Measurements from ENCODE around the gene TSPAN18. TPM values are rescaled to one million over a fixed set of nuclear protein-coding genes. Genes with fewer than 3 reads are reported as not detected.

The TSPAN18 gene
- total and polyA plus RNA-seq, 2 experiments from 2014 or later, result 0.20 to 0.54 TPM

GRCh38 chr11:44852952-44853351 lies 126.2 kb downstream of the TSPAN18 start:
- in situ Hi-C loops (cut with MboI), result no loop called here
- no peaks in the 10 kb centered on the region for H3K79me2 ChIP-seq (ENCODE audit: insufficient read depth)
- TF ChIP-seq EZH2phosphoT487 (IDR thresholded peaks at IDR 0.05; ENCODE audit: insufficient read depth, low read depth) (no peak), EZH2 (IDR thresholded peaks at IDR 0.05; ENCODE audit: insufficient read depth, poor library complexity, severe bottlenecking) (no peak)
- no peak overlapping the region for H3K27ac ChIP-seq
- no peak overlapping the region for H2AFZ ChIP-seq
- 80 to 88% methylated on average over 5 of the region's 5 CpGs for WGBS, 2 experiments (ENCODE audit: low coverage in 1 of 2, low lambda C conversion rate in 2 of 2, missing lambda C conversion rate in 2 of 2)
- no peaks in the 10 kb centered on the region for H3K27me3 ChIP-seq (replicated peaks; ENCODE audit: insufficient read depth)
- H4K20me1 ChIP-seq (ENCODE audit: insufficient read depth), result no peaks in the 10 kb centered on the region
- peaks cover 17% of the 10 kb centered on the region for H3F3A ChIP-seq (ENCODE audit: insufficient read depth)
- H3K36me3 ChIP-seq (ENCODE audit: low read depth), result no peaks in the 10 kb centered on the region
- H3K9me3 ChIP-seq (ENCODE audit: low read depth), result no peaks in the 10 kb centered on the region
- no peak for DNase-seq
- no peak overlapping the region for H3K4me2 ChIP-seq (ENCODE audit: unreplicated experiment)
- H3K9me2 ChIP-seq (ENCODE audit: insufficient read depth), result no peaks in the 10 kb centered on the region
- no peak overlapping the region for H3K9ac ChIP-seq
- peaks cover 12% of the 10 kb centered on the region for H3K4me1 ChIP-seq (ENCODE audit: insufficient read depth)
- H3K4me3 ChIP-seq, result no peak overlapping the region

GRCh38 chr11:44853666-44854065 lies 126.9 kb downstream of the TSPAN18 start:
- WGBS, 2 experiments (ENCODE audit: low coverage in 1 of 2, low lambda C conversion rate in 2 of 2, missing lambda C conversion rate in 2 of 2), result 78% methylated on average over 9 of the region's 9 CpGs
- no peaks in the 10 kb centered on the region for H3K9me3 ChIP-seq (ENCODE audit: low read depth)

GRCh38 chr11:44854086-44854485 lies 127.3 kb downstream of the TSPAN18 start:
- peaks cover 12% of the 10 kb centered on the region for H3K4me1 ChIP-seq (ENCODE audit: insufficient read depth)
- no peak for TF ChIP-seq EZH2 (IDR thresholded peaks at IDR 0.05; ENCODE audit: insufficient read depth, poor library complexity, severe bottlenecking)
- TF ChIP-seq EZH2phosphoT487 (IDR thresholded peaks at IDR 0.05; ENCODE audit: insufficient read depth, low read depth), result no peak
- H3K9ac ChIP-seq, result no peak overlapping the region
- H3K4me3 ChIP-seq, result no peak overlapping the region
- H3K9me2 ChIP-seq (ENCODE audit: insufficient read depth), result no peaks in the 10 kb centered on the region
- no peak overlapping the region for H2AFZ ChIP-seq
- no peaks in the 10 kb centered on the region for H3K9me3 ChIP-seq (ENCODE audit: low read depth)
- no peaks in the 10 kb centered on the region for H4K20me1 ChIP-seq (ENCODE audit: insufficient read depth)
- H3F3A ChIP-seq (ENCODE audit: insufficient read depth), result peaks cover 17% of the 10 kb centered on the region
- no peak for DNase-seq
- no peaks in the 10 kb centered on the region for H3K36me3 ChIP-seq (ENCODE audit: low read depth)
- in situ Hi-C loops (cut with MboI), result no loop called here
- 37 to 40% methylated on average over 4 to 5 of the region's 5 CpGs for WGBS, 2 experiments (ENCODE audit: low coverage in 1 of 2, low lambda C conversion rate in 2 of 2, missing lambda C conversion rate in 2 of 2)
- H3K79me2 ChIP-seq (ENCODE audit: insufficient read depth), result no peaks in the 10 kb centered on the region
- H3K27ac ChIP-seq, result no peak overlapping the region
- no peaks in the 10 kb centered on the region for H3K27me3 ChIP-seq (replicated peaks; ENCODE audit: insufficient read depth)
- no peak overlapping the region for H3K4me2 ChIP-seq (ENCODE audit: unreplicated experiment)

More at GRCh38 chr11:44853666-44854065, 126.9 kb downstream of the TSPAN18 start:
- Histone ChIP-seq H3K4me1 (ENCODE audit: insufficient read depth) (peaks cover 12% of the 10 kb centered on the region), H2AFZ (no peak overlapping the region), H3K36me3 (ENCODE audit: low read depth) (no peaks in the 10 kb centered on the region), H4K20me1 (ENCODE audit: insufficient read depth) (no peaks in the 10 kb centered on the region), H3F3A (ENCODE audit: insufficient read depth) (peaks cover 17% of the 10 kb centered on the region), H3K79me2 (ENCODE audit: insufficient read depth) (no peaks in the 10 kb centered on the region), H3K4me3 (no peak overlapping the region), H3K27me3 (replicated peaks; ENCODE audit: insufficient read depth) (no peaks in the 10 kb centered on the region), H3K4me2 (ENCODE audit: unreplicated experiment) (no peak overlapping the region), H3K9me2 (ENCODE audit: insufficient read depth) (no peaks in the 10 kb centered on the region), H3K9ac (no peak overlapping the region), H3K27ac (no peak overlapping the region)
- no peak for DNase-seq
- in situ Hi-C loops (cut with MboI), result no loop called here
- TF ChIP-seq EZH2phosphoT487 (IDR thresholded peaks at IDR 0.05; ENCODE audit: insufficient read depth, low read depth), result no peak
- no peak for TF ChIP-seq EZH2 (IDR thresholded peaks at IDR 0.05; ENCODE audit: insufficient read depth, poor library complexity, severe bottlenecking)

- peak overlapping the region; percentile 42 for H2AFZ ChIP-seq
- H3K4me3 ChIP-seq, result no peak overlapping the region
- 0 out of 2 replicates have a peak overlapping the region, but pooled peaks have one; percentile 12 for H3K9ac ChIP-seq
- no peaks in the 10 kb centered on the region for H3K79me2 ChIP-seq (ENCODE audit: insufficient read depth)
- H3F3A ChIP-seq (ENCODE audit: insufficient read depth), result peaks cover 17% of the 10 kb centered on the region
- peaks cover 12% of the 10 kb centered on the region for H3K4me1 ChIP-seq (ENCODE audit: insufficient read depth)
- H3K27ac ChIP-seq, result 0 out of 2 replicates have a peak overlapping the region, but pooled peaks have one; percentile 9
- peak; percentile 32 for DNase-seq
- in situ Hi-C loops (cut with MboI), result no loop called here
- H4K20me1 ChIP-seq (ENCODE audit: insufficient read depth), result no peaks in the 10 kb centered on the region
- no peaks in the 10 kb centered on the region for H3K9me2 ChIP-seq (ENCODE audit: insufficient read depth)
- H3K27me3 ChIP-seq (replicated peaks; ENCODE audit: insufficient read depth), result no peaks in the 10 kb centered on the region
- no peak overlapping the region for H3K4me2 ChIP-seq (ENCODE audit: unreplicated experiment)
- no peaks in the 10 kb centered on the region for H3K36me3 ChIP-seq (ENCODE audit: low read depth)
- no peaks in the 10 kb centered on the region for H3K9me3 ChIP-seq (ENCODE audit: low read depth)
- TF ChIP-seq EZH2phosphoT487 (IDR thresholded peaks at IDR 0.05; ENCODE audit: insufficient read depth, low read depth), result no peak
- no peak for TF ChIP-seq EZH2 (IDR thresholded peaks at IDR 0.05; ENCODE audit: insufficient read depth, poor library complexity, severe bottlenecking)
- 39 to 48% methylated on average over 5 of the region's 5 CpGs for WGBS, 2 experiments (ENCODE audit: low coverage in 1 of 2, low lambda C conversion rate in 2 of 2, missing lambda C conversion rate in 2 of 2)
Measured at GRCh38 chr11:44854741-44855492, 128.2 kb downstream of the TSPAN18 start.

Data from GM23248 (cell line).